ENCODE measurements around the gene OR6M1. TPM values are rescaled to one million over a fixed set of nuclear protein-coding genes. Genes with fewer than 3 reads are reported as not detected.

The OR6M1 gene
- polyA plus RNA-seq, 1 experiment = not detected

DNA sequence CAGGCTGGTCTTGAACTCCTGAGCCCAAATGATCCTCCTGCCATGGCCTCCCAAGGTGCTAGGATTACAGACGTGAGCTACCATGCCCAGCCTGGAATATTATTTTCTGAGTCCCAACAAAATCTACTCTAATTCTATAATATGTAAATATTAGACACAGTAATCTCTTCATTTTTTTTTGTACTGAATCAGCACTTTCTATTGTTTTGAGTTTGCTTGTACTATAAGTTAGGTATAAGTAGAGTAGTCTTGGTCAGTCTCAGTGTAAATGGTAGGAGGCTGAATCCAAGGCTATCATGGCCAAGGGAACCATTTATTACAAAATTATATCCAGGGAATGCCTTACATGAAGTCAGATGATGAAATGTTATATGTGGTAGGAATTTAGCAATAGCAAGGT lies 32.2 kb downstream of the OR6M1 start:
- no peak overlapping the region for H3K4me3 ChIP-seq (ENCODE audit: low read depth, low read length)
- no peak for DNase-seq (ENCODE audit: low read depth)

DNA sequence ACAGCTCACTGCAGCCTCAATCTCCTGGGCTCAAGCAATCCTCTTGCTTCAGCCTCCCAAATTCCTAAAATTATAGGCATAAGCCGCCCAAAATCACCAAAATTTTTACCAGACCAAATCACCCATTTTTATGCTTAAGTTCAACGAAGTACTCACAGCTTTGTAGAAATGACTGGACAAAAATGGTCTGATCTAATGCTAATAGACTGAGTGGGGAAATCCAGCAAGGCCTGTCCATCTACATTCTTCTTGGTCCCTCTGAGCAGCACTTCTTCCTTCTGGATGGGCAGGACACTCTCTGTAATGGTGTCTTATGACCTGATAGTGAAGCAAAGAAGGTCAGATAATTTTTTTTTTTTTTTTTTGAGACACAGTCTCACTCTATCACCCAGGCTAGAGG lies 33.1 kb downstream of the OR6M1 start:
- POLR2A ChIA-PET = no interaction called here
- CTCF ChIA-PET = no interaction called here
- H3K4me3 ChIP-seq (ENCODE audit: low read depth, low read length) = no peak overlapping the region
- TF ChIP-seq, protein P1, sequence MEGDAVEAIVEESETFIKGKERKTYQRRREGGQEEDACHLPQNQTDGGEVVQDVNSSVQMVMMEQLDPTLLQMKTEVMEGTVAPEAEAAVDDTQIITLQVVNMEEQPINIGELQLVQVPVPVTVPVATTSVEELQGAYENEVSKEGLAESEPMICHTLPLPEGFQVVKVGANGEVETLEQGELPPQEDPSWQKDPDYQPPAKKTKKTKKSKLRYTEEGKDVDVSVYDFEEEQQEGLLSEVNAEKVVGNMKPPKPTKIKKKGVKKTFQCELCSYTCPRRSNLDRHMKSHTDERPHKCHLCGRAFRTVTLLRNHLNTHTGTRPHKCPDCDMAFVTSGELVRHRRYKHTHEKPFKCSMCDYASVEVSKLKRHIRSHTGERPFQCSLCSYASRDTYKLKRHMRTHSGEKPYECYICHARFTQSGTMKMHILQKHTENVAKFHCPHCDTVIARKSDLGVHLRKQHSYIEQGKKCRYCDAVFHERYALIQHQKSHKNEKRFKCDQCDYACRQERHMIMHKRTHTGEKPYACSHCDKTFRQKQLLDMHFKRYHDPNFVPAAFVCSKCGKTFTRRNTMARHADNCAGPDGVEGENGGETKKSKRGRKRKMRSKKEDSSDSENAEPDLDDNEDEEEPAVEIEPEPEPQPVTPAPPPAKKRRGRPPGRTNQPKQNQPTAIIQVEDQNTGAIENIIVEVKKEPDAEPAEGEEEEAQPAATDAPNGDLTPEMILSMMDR (IDR thresholded peaks at IDR 0.05; ENCODE audit: insufficient read depth, low read depth, low read length) = no peak
- no peak for DNase-seq (ENCODE audit: low read depth)
- no peaks in the 10 kb centered on the region for H3K27me3 ChIP-seq (ENCODE audit: control insufficient read depth, insufficient read depth, low read length)
- H3K36me3 ChIP-seq (ENCODE audit: control insufficient read depth, insufficient read depth, low read length) = no peaks in the 10 kb centered on the region

More for the DNA sequence above, 32.2 kb downstream of the OR6M1 start:
- Histone ChIP-seq H3K36me3 (ENCODE audit: control insufficient read depth, insufficient read depth, low read length) (no peaks in the 10 kb centered on the region), H3K27me3 (ENCODE audit: control insufficient read depth, insufficient read depth, low read length) (no peaks in the 10 kb centered on the region)
- TF ChIP-seq, protein P1 (IDR thresholded peaks at IDR 0.05; ENCODE audit: insufficient read depth, low read depth, low read length) = no peak
- CTCF ChIA-PET = no interaction called here
- POLR2A ChIA-PET = no interaction called here

DNA sequence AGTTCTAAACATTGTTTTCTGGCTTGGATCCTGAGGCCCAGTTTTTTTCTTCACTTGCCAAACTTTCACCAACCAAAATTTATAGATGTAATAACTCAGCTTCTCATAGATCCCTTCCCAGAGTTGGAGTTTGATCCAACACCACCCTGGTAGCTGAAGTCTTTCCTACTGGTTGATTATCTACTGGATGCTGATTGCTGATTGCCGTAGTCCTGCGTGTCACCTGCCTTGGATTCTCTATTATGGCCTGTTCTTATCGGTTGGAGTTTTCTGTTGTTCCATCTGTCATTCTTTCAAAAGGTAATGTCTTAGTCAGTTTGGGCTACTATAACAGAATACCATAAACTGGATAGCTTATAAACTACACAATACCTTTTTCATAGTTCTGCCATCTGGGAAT lies 34.5 kb downstream of the OR6M1 start:
- Histone ChIP-seq H3K27me3 (ENCODE audit: control insufficient read depth, insufficient read depth, low read length) (no peaks in the 10 kb centered on the region), H3K4me3 (ENCODE audit: low read depth, low read length) (no peak overlapping the region), H3K36me3 (ENCODE audit: control insufficient read depth, insufficient read depth, low read length) (no peaks in the 10 kb centered on the region)
- TF ChIP-seq, protein P1 (IDR thresholded peaks at IDR 0.05; ENCODE audit: insufficient read depth, low read depth, low read length) = no peak
- no peak for DNase-seq (ENCODE audit: low read depth)
- CTCF ChIA-PET = interaction anchor here (1.2 kb wide), 1 partner anchor 11 kb away, joined by 3 read pairs; no protein-coding TSS in a partner anchor
- POLR2A ChIA-PET = no interaction called here

DNA sequence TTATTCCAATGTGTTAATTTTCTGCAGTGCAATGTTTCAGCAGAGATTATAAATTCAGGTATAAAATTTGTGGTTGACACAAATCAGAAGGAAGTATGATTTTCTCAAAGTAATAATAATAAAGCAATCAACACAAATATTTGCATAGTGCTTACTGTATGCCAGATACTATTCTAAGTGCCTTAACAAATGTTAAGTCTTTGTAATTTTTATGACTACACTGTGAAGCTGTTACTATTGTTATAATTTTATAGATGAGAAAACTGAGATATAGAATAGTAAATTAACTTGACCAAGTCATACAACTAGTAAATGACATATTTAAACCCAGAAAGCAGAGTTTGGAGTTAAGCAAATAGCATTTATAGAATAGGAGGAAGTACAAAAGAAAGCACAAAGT lies 35.4 kb downstream of the OR6M1 start:
- TF ChIP-seq, protein P1 (IDR thresholded peaks at IDR 0.05; ENCODE audit: insufficient read depth, low read depth, low read length) = no peak
- POLR2A ChIA-PET = no interaction called here
- Histone ChIP-seq H3K27me3 (ENCODE audit: control insufficient read depth, insufficient read depth, low read length) (no peaks in the 10 kb centered on the region), H3K36me3 (ENCODE audit: control insufficient read depth, insufficient read depth, low read length) (no peaks in the 10 kb centered on the region), H3K4me3 (ENCODE audit: low read depth, low read length) (no peak overlapping the region)
- CTCF ChIA-PET = no interaction called here
- no peak for DNase-seq (ENCODE audit: low read depth)

DNA sequence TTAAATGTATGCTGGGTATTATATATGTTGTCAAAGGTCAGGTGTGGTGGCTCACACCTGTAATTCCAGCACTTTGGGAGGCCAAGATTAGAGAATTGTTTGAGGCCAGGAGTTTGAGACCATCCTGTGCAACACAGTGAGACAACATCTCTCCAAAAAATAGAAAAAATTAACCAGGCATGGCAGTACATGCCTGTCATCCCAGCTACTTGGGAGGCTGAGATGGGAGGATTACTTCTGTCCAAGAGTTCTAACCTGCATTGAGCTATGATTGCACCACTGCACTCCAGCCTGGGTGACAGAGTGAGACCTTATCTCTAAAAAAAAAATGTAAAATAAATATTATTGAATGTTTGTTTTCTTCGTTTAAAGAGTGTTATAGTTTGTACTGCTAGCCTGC lies 40.5 kb downstream of the OR6M1 start:
- TF ChIP-seq, protein P1 (IDR thresholded peaks at IDR 0.05; ENCODE audit: insufficient read depth, low read depth, low read length) = no peak
- POLR2A ChIA-PET = no interaction called here
- H3K4me3 ChIP-seq (ENCODE audit: low read depth, low read length) = no peak overlapping the region
- CTCF ChIA-PET = no interaction called here
- no peak for DNase-seq (ENCODE audit: low read depth)
- no peaks in the 10 kb centered on the region for H3K27me3 ChIP-seq (ENCODE audit: control insufficient read depth, insufficient read depth, low read length)
- H3K36me3 ChIP-seq (ENCODE audit: control insufficient read depth, insufficient read depth, low read length) = no peaks in the 10 kb centered on the region
